ENCODE measurements around the gene CAPS.
"Not testable (repeated sequence)": the region's sequence is repeated elsewhere in the genome, so short reads cannot be mapped to it uniquely, and the experiment has no call there.

CAPS gene

DNA sequence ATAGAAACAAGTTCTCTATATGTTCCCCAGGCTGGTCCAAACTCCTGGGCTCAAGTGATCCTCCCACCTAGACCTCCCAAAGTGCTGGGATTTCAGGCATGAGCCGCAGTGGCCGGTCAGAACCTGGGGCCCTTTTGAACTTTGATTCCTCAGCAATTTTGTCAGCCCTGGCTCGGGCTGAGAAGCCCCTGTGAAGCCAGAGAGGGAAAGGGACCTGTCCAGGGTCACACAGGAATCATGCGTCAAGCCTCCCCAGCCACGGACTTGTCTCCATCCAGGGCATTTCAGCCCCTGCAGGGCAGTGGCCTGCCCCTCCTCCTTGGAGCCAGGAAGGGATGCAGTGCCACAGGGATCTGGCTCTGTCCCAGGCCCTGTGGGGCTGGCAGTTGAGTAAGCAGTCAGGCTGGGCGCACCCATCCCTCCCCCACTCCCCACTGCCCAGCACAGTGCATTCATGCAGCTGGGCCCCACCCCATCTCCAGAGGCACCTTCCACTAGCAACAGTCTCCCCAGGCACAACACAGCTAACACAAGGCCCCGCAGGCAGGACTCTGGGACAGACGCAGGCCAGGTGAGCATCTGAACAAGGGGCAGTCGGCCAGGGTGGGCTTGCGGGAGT is at the start of gene CAPS:
CAPS (plus strand) TSS at position 516 of the 619 bp plus-strand sequence. CDS start 153 bp downstream, outside the sequence.
- DNase-seq, result no peak

DNA sequence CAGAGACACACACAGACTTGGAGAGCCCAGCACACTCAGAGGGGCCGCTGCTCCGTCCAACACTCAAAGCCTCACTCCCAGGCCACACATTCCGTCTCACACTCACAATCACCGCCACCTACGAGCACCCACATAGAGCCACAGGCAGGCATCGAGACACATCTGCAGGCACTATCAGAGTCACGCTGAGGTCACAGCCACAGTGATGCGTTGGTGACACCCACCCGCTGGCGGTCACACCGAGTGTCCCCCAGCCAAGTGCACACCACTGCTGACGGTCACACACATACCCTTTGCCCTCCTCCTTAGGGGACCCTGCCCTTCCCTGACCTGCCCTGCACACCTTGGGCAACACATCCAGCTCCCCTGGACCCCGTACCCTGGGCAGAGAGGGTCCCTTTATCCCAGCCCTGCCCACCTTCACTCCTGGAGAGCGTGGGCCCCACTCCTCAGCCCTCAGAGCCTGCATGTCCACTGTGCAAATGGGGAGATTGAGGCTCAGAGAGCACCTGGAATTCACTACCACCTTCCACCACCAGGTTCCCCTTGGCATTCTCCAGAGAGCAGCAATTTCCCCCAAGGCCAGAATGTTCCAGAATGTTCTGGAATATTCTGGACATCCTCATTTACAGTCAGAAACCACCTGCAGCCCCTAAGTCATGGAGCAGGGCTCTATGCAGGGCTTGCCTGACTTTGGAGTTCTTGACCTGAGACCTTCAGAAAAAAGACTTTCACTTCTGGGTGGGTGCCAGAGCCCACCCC is 49.1 kb upstream of the CAPS start:
- no peak for DNase-seq

DNA sequence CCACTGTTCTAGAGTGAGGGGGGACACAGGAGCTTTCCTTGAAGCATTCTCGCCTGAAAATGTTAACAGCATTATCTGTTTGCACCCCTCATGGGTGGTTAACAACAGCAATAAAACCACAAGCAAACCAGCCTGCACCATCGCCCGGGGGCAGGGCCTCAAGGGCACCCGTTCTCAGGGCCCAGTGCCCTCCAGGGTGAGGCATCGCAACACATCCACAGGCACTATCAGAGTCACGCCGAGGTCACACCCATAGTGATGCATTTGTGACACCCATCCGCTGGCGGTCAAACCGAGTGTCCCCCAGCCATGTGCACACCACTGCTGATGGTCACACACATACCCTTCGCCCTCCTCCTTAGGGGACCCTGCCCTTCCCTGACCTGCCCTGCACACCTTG is 48.3 kb upstream of the CAPS start:
- DNase-seq, result no peak

- no peak for DNase-seq
Measured at GRCh38 chr19:5867201-5868136, 46.6 kb upstream of the CAPS start.

DNA sequence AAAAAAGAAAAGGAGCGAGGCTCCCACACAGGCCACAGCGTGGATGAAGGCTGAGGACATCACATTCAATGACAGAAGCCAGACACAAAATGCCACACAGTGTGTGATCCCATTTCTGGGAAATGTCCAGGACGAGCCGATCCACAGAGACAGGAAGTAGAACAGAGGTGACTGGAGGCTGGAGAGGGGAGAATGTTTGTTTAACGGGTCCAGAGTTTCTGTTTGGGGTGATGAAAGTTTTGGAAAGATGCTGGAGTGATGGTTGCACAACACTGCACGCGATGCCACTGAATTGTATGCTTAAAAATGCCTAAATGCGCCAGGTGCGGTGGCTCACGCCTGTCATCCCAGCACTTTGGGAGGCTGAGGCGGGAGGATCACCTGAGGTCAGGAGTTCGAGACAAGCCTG is 43.1 kb upstream of the CAPS start:
- no peak for DNase-seq

- DNase-seq, result no peak
Measured at GRCh38 chr19:5873617-5874199, 40.3 kb upstream of the CAPS start.

GRCh38 chr19:5874496-5874895 is 39.6 kb upstream of the CAPS start:
- DNase-seq, result not testable (repeated sequence)

- DNase-seq, result no peak
Measured at GRCh38 chr19:5877427-5877826, 36.6 kb upstream of the CAPS start.

- DNase-seq, result no peak
Measured at GRCh38 chr19:5877882-5878281, 36.2 kb upstream of the CAPS start.

DNA sequence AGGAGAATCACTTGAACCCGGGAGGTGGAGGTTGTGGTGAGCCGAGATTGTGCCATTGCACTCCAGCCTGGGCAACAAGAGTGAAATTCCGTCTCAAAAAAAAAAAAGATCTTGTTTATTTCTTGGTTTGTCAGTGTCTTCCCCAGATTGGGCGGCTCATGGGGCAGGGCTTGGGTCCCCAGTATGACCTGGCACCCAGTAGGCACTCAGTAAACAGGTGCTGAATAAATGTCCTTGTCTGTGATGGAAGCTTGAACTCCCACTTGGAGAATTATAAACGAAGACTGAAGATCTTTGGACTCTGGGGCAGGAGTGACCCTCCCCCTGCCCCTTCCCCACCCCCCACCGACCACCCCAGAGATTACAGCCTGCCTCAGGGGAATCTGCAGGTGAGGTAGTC is 33.9 kb upstream of the CAPS start:
- no peak for DNase-seq

DNA sequence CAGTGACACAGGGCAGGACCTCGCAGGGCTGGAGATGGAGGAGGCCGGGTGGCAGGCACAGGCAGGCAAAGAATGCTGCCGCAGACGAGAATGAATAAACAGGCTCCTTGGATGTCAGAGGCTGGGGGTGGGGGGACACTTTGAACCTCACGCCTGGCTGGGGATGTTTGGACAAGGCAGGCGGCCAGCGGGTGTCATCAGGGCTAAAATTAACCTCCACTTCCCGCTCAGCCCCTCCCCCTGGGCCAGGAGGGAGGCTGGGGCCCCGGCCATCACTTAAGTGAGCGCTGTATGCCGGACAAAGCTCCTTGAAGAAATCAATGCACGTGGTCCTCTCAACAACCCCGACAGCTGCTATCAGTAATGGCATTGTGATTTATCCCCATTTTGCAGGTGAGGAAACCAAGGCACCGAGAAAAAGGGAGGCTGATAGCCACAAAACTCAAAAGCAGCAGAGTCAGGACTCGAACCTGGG is 33.4 kb upstream of the CAPS start:
- DNase-seq, result no peak

GRCh38 chr19:5881543-5882299 is 32.3 kb upstream of the CAPS start:
- DNase-seq, result no peak

GRCh38 chr19:5882421-5882968 is 31.6 kb upstream of the CAPS start:
- DNase-seq, result no peak

DNA sequence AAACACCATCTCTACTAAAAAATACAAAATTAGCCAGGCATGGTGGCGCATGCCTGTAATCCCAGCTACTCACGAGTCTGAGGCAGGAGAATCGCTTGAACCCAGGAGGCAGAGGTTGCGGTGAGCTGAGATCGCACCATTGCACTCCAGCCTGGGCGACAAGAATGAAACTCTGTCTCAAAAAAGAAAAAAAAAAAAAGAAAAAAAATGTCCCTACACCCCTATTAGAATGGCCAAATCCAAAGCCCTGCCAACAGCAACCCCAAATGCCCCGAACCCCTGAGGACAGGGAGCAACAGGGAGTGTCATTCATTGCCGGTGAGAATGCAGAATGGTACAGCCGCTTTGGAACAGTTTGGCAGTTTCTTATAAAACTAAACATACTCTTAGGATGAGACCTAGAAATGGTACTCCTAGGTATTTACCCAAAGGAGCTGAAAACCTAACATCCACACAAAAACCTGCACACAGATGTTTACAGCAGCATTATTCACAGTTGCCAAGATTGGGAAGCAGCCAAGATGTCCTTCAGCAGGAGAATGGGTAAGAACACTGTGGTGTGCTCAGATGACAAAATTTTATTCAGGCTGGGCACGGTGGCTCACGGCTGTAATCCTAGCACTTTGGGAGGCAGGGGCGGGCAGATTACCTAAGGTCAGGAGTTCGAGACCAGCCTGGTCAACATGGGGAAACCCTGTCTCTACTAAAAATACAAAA is 30.7 kb upstream of the CAPS start:
- DNase-seq, result not testable (repeated sequence)

DNA sequence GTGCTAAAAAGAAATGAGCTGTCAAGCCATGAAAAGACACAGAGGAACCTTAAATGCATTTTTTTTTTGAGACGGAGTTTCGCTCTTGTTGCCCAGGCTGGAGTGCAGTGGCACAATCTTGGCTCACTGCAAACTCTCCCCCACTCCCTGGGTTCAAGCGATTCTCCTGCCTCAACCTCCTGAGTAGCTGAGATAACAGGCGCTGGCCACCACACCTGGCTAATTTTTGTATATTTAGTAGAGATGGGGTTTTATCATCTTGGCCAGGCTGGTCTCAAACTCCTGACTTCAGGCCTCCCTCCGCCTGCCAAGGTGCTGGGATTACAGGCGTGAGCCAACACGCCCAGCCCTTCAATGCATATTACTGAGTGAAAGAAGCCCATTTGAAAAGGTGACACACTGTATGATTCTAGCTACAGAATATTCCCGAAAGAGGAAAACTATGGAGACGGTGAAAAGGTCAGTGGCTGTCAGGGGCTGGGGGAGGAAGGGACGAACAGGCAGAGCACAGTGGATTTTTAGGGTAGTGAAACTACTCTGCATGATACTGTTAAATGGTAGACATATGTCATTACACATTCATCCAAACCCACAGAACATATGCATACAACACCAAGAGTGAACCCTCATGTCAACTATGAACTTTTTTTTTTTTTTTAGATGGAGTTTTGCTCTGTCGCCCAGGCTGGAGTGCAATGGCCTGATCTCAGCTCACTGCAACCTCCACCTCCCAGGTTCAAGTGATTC is 29.8 kb upstream of the CAPS start:
- DNase-seq, result not testable (repeated sequence)

DNA sequence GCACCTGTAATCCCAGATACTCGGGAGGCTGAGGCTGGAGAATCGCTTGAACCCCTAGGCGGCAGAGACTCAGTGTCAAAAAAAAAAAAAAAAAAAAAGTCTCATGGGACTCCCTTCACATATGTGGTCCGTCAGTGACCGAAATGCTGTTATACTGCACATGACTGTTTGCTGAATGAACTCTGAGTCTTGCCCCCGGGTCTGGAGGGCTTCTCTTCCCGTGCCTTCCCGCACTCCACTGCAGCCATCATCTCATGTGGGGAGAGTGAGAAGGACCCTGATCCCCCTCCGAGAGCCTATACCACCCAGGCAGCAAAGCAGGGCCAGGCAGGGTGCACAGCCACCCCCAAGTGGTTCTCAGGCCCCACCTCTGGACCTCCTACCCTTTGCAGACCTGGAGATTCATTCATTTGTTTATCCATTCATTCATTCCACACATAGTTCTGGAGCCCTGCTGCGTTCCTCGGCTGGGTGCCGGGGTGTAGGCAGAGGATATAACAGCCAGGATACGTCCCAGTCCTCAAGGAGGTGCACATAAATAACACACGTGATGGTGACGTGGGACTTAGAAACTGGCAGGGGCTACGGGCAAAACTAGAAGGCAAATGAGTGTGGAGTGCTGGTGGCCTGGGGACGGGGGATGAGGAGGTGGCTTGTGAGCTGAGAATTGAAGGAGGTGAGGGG is 24.6 kb upstream of the CAPS start:
- no peak for DNase-seq

GRCh38 chr19:5890099-5890498 is 24.0 kb upstream of the CAPS start:
- no peak for DNase-seq

GRCh38 chr19:5891572-5891937 is 22.5 kb upstream of the CAPS start:
- DNase-seq, result no peak

DNA sequence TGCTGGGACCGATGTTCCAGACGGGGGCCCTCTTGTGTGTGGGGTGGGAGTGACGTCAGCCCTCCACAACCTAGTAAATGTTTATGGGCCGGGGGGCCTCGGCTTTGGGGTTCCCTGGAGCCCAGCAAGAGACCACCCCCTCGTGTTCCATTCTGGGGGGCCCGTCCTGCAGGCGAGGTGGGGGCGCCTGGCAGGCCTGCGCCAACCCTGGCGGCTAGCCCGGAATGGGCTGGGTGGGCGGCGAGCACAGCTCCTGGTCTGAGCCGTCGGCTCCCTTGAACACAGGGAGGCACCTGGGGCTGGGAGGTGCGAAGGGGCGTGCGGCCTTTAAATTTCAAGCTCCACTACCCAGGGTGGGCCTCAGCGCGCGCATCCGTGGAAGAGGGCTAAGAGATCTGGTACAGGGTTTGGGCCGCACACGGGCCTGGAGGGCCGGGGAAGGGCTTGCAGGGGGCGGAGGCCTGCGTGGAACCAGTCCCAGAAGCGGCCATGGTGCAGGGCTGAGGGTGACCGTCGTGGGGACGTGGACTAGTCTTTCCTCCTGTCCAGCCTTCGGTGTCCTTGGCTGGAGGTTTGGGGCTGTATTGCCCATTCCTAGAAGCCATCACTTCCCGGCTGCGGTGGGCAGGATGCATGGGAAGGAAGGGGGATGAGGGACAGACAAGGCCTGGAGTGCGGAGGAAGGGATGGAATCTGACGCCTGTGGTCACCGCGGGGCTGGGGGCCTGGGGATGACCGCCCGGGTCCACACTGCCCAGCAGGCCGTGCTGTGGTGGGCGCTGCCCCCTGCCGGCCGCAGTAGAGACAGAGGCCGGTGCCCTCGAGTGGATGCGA is 21.9 kb upstream of the CAPS start:
- DNase-seq, result no peak
